GM19468 (cell line): ENCODE results near the gene RUBCNL.

ENCODE experiments used
- ATAC-seq: cut with Tn5 transposase; IDR thresholded peaks from one replicate; pipeline ENCODE4 v1.9.1; 2021; ENCODE audit warnings: mild to moderate bottlenecking, moderate library complexity, moderate number of reproducible peaks; ENCODE audit not compliant: unreplicated experiment; ENCODE audit errors: extremely low read depth

The RUBCNL gene

DNA sequence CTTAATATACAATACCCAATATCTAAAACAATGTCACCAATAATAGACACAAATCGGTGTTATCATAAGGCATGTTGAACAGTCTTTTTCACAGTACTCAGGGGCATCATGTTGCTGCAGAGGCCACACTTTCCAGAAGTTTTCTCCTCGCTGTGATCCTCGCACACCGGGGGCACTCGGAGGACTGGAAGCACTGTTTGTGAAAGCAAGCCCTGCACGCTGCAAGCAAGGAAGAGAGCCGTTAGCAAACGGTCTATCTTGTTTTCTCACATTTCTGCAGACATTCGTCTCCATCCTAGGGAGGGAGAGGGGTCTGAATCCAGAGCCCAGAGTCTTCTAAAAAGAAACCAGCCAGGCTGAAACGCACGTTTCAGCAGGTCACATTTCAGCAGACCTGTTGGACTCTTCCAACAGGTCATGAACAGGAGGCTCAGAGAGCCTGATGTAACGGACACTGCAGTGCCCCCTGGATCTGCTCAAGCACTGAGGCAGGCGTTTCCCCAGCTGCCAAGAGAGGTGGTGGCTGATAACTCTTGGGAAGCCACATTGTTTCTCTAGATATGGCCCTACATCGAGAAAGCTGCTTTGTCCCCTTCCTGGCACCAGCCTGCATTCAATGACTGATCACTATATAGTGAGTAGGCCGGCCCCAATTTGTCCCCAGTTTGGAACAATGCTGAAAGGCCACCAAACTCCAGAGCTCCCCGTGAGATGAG is 43.6 kb downstream of the RUBCNL start:
- no peak for ATAC-seq

- ATAC-seq: no peak
These were observed 44.5 kb downstream of the RUBCNL start for GRCh38 chr13:46342538-46342937.

DNA sequence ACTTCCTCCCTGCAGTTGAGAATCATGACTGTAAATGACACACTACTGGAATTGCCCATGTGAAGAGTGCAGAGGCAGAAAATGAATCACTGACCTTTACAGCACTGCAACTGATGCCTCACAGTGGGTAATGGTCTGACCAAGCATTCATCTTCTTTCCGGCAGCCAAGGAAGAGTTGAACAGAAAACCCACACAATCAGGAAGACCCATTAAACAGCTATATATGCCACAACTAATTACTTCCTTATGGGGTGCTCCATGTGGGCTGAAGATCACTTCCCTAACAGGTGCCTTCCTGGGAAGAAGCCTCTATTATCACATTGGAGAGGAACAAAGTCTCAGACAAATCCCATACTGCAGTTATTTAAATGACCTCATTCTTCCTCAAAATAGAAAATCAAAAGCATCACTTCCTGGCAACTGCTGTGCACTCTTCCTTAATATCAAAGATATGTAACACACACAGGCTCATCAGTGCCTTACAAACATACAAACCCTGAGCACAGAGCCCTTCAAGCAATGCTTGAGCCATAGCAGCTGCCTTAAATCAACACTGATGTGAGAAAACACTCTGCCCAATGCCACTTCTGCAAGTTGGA is 45.8 kb downstream of the RUBCNL start:
- ATAC-seq: no peak

DNA sequence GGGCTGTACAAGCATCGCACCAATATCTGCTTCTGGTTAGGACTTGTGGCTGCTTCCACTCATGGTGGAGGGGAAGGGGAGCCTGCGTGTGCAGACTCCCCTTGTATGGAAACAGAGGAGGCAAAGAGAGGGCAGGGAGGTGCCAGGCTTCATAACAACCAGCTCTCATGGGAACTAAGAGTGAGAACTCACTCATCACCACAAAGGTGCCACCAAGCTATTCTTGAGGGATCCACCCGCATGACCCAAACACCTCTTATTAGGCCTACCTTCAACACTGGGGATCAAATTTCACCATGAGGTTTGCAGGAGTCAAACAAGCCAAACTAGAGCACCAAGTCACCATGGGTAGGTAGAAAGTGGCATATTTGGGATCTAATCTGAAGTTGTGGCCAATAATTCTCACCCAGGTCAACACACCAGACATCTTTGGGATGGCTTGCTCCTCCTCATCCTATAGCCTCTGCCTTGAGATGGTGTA is 46.4 kb downstream of the RUBCNL start:
- ATAC-seq: no peak

DNA sequence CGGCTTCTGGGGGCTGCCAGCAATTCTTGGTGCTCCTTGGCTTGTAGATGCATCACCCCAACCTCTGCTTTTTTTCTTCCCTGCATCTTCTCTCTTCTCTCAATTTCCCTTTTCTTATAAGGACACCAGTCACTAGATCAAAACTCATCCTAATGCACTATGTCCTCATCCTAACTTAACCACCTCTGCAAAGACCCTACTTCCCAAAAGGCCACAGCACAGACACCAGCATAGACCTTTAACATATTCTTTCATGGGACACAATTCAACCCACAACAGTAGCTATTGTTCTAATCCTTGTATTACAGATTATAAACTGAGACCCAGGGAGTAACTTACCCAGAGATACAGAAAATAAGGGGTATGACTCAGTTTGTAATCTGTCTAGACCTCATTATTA is 47.0 kb downstream of the RUBCNL start:
- no peak for ATAC-seq

GRCh38 chr13:46339035-46339666 is 47.9 kb downstream of the RUBCNL start:
- peak; percentile 23 for ATAC-seq

- ATAC-seq: no peak
These were observed 49.4 kb downstream of the RUBCNL start for GRCh38 chr13:46337700-46338099.

DNA sequence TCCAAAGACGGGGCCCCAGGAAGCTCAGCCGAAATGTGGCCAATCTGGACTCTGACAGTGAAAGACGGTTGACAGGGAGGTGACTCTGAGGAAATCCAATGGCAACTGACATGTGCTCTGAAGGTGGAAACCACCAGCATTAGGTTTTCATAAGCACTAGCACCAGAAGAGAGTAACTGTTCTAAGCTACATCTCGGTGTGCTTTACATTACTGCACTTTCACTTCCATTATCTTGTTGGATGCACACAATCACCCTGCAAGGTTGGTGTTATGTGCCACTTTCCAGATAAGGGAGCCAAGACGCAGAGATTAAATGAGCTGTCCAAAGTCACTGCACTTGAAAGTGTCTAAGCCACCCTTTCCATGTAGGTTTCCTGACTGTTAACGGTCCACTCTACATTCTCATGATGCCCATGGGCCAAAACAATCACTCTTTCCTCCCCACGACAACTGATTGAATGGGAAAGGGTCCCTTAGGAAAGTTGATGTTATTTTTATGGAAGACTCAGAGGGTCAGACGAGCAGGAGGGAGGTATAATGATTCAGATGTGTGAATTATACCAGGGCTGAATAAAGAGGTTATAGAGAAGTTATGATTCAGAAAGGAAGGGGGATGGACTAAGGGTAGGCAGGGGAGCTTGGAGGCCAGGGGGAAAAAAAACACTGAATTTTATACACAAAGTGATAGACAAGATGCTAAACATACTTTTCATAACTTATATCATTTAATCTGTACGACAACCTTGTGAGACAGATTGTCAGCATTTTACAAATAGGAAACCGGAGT is 52.8 kb downstream of the RUBCNL start:
- ATAC-seq: no peak

GRCh38 chr13:46332772-46333171 is 54.3 kb downstream of the RUBCNL start:
- ATAC-seq: no peak

GRCh38 chr13:46329624-46330023 is 57.4 kb downstream of the RUBCNL start:
- ATAC-seq: no peak

DNA sequence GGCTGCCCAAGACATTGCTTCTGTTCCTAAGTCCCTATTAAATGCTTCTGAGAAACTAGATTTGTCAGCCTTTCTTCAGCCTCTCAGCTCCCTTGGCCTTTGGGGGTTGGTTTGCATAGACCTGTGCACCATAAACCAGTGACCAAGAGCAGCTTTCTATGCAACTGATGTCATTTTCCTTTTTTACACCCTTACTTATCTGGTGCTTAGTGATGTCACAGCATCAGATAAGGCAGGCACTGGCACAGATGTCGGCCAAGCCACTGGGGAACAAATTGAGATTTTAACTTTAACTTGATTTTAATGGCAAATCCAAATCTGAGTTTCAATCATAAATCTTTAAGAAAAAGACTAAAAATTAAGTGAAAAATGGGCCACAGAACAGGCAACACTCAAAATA is 59.8 kb downstream of the RUBCNL start:
- ATAC-seq: no peak

- no peak for ATAC-seq
These were observed 62.1 kb downstream of the RUBCNL start for GRCh38 chr13:46324976-46325375.

DNA sequence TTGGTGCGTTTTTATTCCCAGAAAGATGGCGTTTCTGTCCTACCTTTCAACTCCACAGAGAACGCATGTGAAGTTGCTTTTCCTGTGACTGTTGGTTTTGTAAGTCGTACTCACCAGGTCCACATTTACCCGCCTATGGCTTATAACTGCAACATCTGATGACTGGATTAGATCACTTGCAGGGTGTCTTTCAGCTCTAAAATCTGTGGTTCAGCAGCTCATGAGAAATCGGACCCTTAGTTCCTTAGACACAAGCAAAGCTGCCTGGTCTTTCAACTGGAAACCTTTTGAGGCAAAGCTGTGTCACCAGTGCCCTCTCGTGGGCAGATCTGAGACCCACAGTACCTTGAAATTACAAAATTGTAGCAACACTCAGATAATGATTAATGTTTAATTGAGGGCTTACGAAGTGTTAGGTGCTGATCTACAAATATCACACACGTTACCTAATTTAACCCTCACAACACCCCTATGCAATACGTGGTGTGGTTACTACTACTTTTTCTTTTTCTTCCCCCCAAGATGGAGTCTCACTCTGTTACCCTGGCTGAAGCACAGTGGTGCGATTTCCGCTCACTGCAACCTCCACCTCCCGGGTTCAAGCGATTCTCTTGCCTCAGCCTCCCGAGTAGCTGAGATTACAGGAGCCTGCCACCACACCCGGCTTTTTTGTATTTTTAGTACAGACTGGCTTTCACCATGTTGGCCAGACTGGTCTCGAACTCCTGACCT is 65.4 kb downstream of the RUBCNL start:
- no peak for ATAC-seq

DNA sequence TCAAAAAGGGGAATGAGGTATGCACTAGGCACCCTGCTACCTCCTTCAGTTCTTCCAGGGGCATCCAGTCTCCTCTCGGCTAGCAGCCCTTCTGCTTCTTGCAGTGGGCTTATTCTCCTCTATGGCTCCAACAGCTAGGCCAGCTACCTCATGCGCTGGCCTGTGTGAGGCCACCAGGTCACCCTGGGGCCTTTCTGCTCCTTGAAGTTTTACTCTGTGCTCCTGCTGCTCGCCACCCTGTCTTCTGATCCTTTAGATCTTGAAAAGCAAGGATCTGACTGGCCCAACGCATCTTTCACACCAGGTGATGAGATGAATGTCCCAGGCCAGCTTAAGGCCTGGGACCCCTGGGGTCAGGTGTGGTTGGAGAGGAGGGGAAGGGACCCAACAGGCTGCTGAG is 66.2 kb downstream of the RUBCNL start:
- ATAC-seq: no peak

GRCh38 chr13:46320406-46320805 is 66.6 kb downstream of the RUBCNL start:
- ATAC-seq: no peak

DNA sequence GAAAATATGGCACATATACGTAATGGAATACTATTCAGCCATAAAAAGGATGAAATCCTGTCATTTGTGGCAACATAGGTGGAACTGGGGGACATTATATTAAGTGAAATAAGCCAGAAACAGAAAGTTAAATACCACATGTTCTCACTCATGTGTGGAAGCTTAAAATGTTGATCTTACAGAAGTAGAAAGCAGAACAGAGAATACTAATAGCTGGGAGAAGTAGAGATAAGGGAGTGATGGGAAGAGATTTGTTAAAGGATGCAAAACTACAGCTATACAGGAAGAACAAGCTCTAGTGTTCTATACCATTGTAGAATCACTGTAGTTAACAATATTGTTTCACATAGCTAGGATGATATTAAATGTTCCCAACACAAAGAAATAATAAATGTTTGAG is 68.1 kb downstream of the RUBCNL start:
- ATAC-seq: no peak

DNA sequence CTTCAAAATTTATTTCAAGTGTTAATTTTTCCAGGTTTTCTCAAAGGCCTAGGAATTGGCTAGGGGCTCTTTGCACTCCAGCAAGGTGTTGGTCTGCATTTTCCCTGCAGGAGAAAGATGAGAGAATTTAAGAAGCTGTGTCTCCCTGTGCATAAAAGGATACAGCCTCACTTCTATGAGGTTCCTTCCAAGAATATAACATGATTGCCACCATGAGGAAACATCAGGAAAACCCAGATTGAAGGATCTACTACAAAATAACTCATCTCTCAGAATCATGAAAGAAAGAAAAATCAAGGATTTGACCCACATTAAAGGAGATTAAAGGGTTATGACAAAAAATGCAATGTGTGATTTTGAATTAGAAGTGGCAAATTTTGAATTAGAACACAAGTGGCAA is 69.9 kb downstream of the RUBCNL start:
- no peak for ATAC-seq

- ATAC-seq: no peak
These were observed 71.5 kb downstream of the RUBCNL start for GRCh38 chr13:46315491-46316075.

DNA sequence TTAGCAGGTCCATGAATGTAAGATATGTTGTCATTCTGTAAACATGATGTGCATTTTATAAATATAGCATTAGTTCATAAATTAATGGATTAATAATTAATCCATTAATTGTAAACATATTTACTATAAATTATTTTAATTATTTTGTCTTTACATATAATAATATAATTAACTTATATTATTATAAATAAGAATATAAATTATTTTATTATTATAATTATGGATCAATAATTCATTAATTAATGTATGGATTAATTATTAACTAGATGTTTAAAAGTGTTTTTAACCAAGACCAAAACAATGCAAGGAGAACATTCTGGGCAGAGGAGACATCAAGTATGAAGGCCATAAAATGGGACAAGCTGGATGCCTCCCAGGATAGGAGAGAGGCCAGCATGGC is 72.0 kb downstream of the RUBCNL start:
- no peak for ATAC-seq

DNA sequence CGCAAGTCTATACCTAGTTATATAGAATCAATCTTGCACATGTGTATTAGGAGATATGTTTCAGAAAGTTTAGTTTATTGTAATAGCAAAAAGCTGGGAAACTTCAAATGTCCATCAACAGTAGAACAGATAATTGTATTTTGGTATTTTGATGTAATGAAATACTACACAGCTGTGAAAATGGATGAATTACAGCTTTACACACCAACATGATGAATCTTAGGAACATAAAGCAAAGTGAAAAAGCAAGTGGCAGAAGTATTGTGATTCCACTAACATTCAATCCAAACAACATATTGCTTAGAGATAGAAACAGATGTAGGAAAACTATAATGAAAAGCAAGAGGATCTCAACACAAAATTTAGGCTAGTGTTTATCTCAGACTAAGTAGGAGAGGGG is 72.5 kb downstream of the RUBCNL start:
- ATAC-seq: no peak
